Measurements from ENCODE around the gene PPP2R5D.

- TF ChIP-seq ATF3 (CRISPR knock-in tag; conservative IDR thresholded peaks at IDR 0.05) (no peak), GRHL2 (CRISPR knock-in tag; IDR thresholded peaks at IDR 0.05; ENCODE audit: insufficient replicate concordance, severe bottlenecking) (no peak), CTCF (IDR thresholded peaks at IDR 0.05) (no peak), MAX (CRISPR knock-in tag; IDR thresholded peaks at IDR 0.05) (no peak), JAZF1 (CRISPR knock-in tag; IDR thresholded peaks at IDR 0.05) (no peak), CREB1 (CRISPR knock-in tag; IDR thresholded peaks at IDR 0.05) (no peak), CBFB (CRISPR knock-in tag; IDR thresholded peaks at IDR 0.05; ENCODE audit: low read depth) (no peak), ETV6 (CRISPR knock-in tag; IDR thresholded peaks at IDR 0.05) (no peak), ESRRA (CRISPR knock-in tag; IDR thresholded peaks at IDR 0.05; ENCODE audit: borderline replicate concordance) (no peak)
Observed at GRCh38 chr6:43006251-43006650, 21.9 kb downstream of the PPP2R5D start.

All from WTC11 (cell line).